GM12892 (cell line): Measurements from ENCODE around the gene GPR146. TPM values are rescaled to one million over a fixed set of nuclear protein-coding genes. Genes with fewer than 3 reads are reported as not detected.
"Not testable (repeated sequence)": the region's sequence is repeated elsewhere in the genome, so short reads cannot be mapped to it uniquely, and the experiment has no call there.

Experiments
- DNase-seq: peaks from one replicate; pipeline ENCODE4 v3.0.0; 2011; ENCODE audit not compliant: insufficient read length
- FAIRE-seq: peaks from 2 replicates; lab custom pipeline; 2011; peaks lifted over from hg19 to GRCh38; lab: Jason Lieb, UNC
- POLR2A ChIP-seq: IDR thresholded peaks from 2 replicates; pipeline ENCODE4 v1.6.1; 2011; ENCODE audit warnings: low read depth, low read length, control low read depth
- POLR2AphosphoS5 ChIP-seq: IDR thresholded peaks from 2 replicates; pipeline ENCODE4 v1.6.1; 2011; ENCODE audit warnings: low read depth, low read length, control low read depth
- TAF1 ChIP-seq: IDR thresholded peaks from 2 replicates; pipeline ENCODE4 v1.6.1; 2011; ENCODE audit warnings: low read depth, mild to moderate bottlenecking, control low read depth, low read length, borderline replicate concordance
- polyA plus RNA-seq: library from polyadenylated mRNA; unstranded; fragments of >200 nt; gene quantifications from one replicate; pipeline ENCODE4 v1.2.1, GENCODE V29; 2012; ENCODE audit warnings: missing spikeins, inconsistent platforms; ENCODE audit not compliant: missing spikeins

Gene GPR146
- polyA plus RNA-seq, result 4.1 TPM

DNA sequence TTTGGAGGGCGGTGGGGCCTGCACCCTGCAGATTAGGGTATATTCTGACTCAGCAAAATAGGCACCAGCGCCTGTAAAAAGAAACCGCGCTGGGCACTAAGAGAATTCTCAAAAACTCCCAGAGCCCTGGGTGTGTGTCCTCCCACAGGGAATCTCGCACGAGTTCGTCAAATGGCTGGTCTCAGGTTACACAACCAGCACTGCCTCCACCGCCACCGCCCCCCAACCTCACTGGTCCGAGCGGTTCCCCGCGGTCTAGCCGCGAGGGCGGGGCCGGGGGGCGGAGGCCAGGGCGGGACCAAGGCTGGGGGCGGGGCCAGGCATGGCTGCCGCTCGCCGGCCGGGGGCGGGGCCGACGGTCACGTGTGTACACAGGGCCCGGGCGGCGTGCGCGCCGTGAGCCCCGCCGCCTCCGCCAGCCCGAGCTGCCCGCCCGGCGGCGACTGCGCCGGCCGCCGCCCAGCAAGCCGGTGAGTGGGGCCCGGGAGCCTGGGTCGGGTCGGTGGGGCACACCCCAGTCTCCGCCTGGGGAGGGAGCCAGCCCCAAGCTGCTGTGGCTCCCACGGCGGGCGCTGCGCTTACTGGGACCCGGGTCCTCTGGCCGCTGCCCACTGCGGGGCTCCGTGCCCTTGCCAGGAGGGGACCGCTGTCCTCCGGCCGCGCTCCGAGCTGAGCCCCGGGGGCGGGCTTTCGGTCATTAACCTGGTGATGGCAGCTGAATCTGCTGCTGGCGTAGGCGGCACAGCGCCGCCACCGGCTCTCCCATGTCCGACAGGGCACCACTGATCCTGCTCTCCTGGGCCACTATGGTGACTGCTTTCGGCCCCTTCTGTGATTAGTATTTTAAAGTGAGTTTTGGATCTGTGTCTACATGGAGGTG, at the start of gene GPR146:
TSS of gene GPR146 (plus strand) at position 358 of the 880 bp plus-strand sequence. CDS start 12,970 bp downstream, outside the sequence.
- peak; percentile 100 for DNase-seq
- TF ChIP-seq POLR2A, result no peak
- no peak; the same call in 1 of the 2 replicates for TF ChIP-seq TAF1
- no peak for TF ChIP-seq POLR2AphosphoS5
- peak; percentile 97 for FAIRE-seq

- no peak for FAIRE-seq
- no peak for DNase-seq
- TF ChIP-seq POLR2A, result peak; percentile 47
- TF ChIP-seq POLR2AphosphoS5, result no peak
- TF ChIP-seq TAF1, result no peak
These were observed 49.6 kb upstream of the GPR146 start for GRCh38 chr7:994592-995308.

GRCh38 chr7:995571-995970, 48.8 kb upstream of the GPR146 start:
- no peak for TF ChIP-seq POLR2A
- DNase-seq, result no peak
- FAIRE-seq, result no peak

DNA sequence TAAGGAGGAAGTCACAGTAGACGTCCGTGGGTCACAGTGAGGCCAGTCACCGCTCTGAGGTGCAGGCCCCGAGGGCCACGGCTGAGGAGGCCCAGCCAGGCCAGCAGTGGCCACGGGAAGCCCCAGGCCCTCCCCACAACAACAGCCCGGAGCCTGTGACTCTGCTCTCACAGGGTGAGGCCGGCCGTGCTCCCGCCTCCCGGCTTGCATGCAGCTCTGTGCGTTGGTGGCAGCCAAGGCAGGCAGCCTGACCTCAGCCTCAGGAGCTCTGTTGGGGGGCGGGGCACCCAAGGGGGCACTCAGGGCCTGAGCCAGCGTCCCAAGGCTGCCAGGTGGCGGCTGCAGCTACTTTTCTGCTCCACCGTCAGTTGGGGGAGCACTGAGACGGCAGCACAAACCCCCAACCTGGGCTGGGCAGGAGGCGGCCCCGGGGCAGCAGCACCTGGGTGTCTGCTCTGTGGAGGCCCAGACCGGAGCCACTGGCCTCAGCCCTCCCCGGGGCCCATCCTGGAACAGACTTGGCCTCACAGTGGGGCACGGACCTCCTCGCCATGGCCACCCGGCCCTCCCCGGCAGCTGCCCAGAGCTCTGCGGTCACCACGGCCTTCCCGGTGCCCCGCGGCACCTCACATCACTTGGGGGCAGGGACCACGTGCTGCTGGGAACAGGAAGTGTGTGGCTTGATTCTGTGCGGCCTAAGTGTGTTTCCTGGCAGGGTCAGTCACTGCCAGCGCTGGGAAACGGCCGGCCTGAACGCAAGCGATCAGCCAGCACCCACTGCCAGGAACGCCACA, 48.1 kb upstream of the GPR146 start:
- FAIRE-seq, result no peak
- no peak for DNase-seq
- no peak for TF ChIP-seq TAF1
- TF ChIP-seq POLR2A, result no peak
- TF ChIP-seq POLR2AphosphoS5, result no peak

- FAIRE-seq (no peak), DNase-seq (no peak)
- TF ChIP-seq POLR2A (no peak), POLR2AphosphoS5 (no peak), TAF1 (no peak)
These were observed 46.6 kb upstream of the GPR146 start for GRCh38 chr7:997404-998395.

GRCh38 chr7:999149-999879, 45.0 kb upstream of the GPR146 start:
- TF ChIP-seq POLR2A (no peak), TAF1 (no peak), POLR2AphosphoS5 (no peak)
- FAIRE-seq, result no peak
- no peak for DNase-seq

- peak; percentile 83 for FAIRE-seq
- TF ChIP-seq POLR2AphosphoS5 (no peak), TAF1 (no peak), POLR2A (no peak)
- no peak for DNase-seq
These were observed 44.1 kb upstream of the GPR146 start for GRCh38 chr7:999941-1000935.

- DNase-seq, FAIRE-seq: not testable (repeated sequence)
These were observed 43.1 kb upstream of the GPR146 start for GRCh38 chr7:1001069-1001770.

- FAIRE-seq, DNase-seq: not testable (repeated sequence)
These were observed 42.3 kb upstream of the GPR146 start for GRCh38 chr7:1002026-1002425.

DNA sequence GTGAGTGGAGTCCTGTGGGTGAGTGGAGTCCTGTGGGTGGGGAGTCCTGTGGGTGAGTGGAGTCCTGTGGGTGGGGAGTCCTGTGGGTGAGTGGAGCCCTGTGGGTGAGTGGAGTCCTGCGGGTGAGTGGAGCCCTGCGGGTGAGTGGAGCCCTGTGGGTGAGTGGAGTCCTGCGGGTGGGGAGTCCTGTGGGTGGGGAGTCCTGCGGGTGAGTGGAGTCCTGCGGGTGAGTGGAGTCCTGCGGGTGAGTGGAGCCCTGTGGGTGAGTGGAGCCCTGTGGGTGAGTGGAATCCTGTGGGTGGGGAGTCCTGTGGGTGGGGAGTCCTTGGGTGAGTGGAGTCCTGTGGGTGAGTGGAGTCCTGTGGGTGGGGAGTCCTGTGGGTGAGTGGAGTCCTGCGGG, 41.9 kb upstream of the GPR146 start:
- not testable (repeated sequence) for FAIRE-seq, DNase-seq
